ENCODE results near the gene PARVB. TPM values are rescaled to one million over a fixed set of nuclear protein-coding genes. Genes with fewer than 3 reads are reported as not detected.

The PARVB gene
- total RNA-seq, 4 donors from 2014 or later: 10.5 to 25.1 (median 14.6) TPM

GRCh38 chr22:44184006-44184405, 159.9 kb downstream of the PARVB start:
- no peak for DNase-seq (ENCODE audit: low spot score in 2 of 2)
- TF ChIP-seq CTCF (IDR thresholded peaks at IDR 0.05) (no peak), POLR2A (IDR thresholded peaks at IDR 0.05) (no peak)
- no peak overlapping the region for H3K4me3 ChIP-seq (ENCODE audit: low read depth, poor library complexity, severe bottlenecking)
- intact Hi-C loops (cut with DNase I; ENCODE audit: low total_unique reads): no loop called here
- 73% methylated on average over 4 of the region's 4 CpGs for WGBS, 2 donors

GRCh38 chr22:44185237-44186120, 161.4 kb downstream of the PARVB start:
- DNase-seq (ENCODE audit: low spot score in 2 of 2): no peak
- H3K4me3 ChIP-seq (ENCODE audit: low read depth, poor library complexity, severe bottlenecking): no peak overlapping the region
- 79 to 83% methylated on average over 13 of the region's 16 CpGs for WGBS, 2 donors
- TF ChIP-seq POLR2A (IDR thresholded peaks at IDR 0.05): no peak
- TF ChIP-seq CTCF (IDR thresholded peaks at IDR 0.05): no peak
- intact Hi-C loops (cut with DNase I; ENCODE audit: low total_unique reads): no loop called here

DNA sequence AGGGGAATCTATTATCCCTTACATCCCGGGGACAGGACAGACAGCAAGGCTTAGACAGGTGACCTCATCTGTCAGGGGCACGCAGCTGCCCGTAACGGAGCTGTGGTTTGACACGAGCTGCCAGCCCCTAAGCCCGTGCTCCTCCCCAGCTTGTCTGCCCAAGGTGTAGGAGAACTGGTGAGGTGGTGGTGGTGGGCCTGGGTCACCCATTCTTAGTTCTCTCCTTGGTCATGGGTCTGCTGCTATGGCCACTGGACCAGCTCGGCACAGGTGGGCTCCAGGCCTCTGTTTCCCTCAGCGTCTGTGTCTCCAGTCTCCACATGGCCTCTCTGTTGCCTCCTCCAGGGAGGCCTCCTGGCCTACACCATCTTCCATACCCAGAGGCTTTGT, 162.0 kb downstream of the PARVB start:
- no peak overlapping the region for H3K4me3 ChIP-seq (ENCODE audit: low read depth, poor library complexity, severe bottlenecking)
- DNase-seq (ENCODE audit: low spot score in 2 of 2): no peak
- TF ChIP-seq POLR2A (IDR thresholded peaks at IDR 0.05) (no peak), CTCF (IDR thresholded peaks at IDR 0.05) (no peak)
- intact Hi-C loops (cut with DNase I; ENCODE audit: low total_unique reads): no loop called here
- WGBS, 2 donors: 89 to 91% methylated on average over 8 of the region's 8 CpGs

DNA sequence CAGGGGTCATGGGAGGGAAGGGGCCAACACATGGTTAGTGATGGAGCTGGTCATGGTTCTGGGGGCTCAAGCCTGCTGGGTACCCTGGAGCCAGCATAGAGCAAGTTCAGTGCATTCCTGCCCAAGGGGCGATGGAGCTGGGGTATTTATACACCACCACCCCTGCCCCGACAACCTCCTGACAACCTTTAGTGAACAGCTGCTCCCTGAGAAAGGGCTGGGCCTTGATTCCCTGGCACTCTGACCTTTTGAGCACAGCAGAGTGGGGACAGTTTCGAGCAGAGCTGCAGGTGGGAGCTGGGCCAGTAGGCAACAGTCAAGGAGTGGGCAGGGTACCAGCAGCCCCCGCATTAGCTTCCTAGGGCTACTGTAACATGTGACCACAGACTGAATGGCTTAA, 162.6 kb downstream of the PARVB start:
- no peak overlapping the region for H3K4me3 ChIP-seq (ENCODE audit: low read depth, poor library complexity, severe bottlenecking)
- intact Hi-C loops (cut with DNase I; ENCODE audit: low total_unique reads): no loop called here
- 91 to 95% methylated on average over 4 of the region's 4 CpGs for WGBS, 2 donors
- DNase-seq (ENCODE audit: low spot score in 2 of 2): no peak
- no peak for TF ChIP-seq CTCF (IDR thresholded peaks at IDR 0.05)
- TF ChIP-seq POLR2A (IDR thresholded peaks at IDR 0.05): no peak

- DNase-seq (ENCODE audit: low spot score in 2 of 2): no peak
- no peak for TF ChIP-seq POLR2A (IDR thresholded peaks at IDR 0.05)
- 93 to 98% methylated on average over 11 to 12 of the region's 12 CpGs for WGBS, 2 donors
- intact Hi-C loops (cut with DNase I; ENCODE audit: low total_unique reads): no loop called here
- no peak overlapping the region for H3K4me3 ChIP-seq (ENCODE audit: low read depth, poor library complexity, severe bottlenecking)
Measured at GRCh38 chr22:44187652-44188230, 163.6 kb downstream of the PARVB start.

- whole genome bisulfite sequencing, 2 donors: 85 to 94% methylated on average over 8 of the region's 8 CpGs
- intact Hi-C loops (cut with DNase I; ENCODE audit: low total_unique reads): no loop called here
- TF ChIP-seq CTCF (IDR thresholded peaks at IDR 0.05) (no peak), POLR2A (IDR thresholded peaks at IDR 0.05) (no peak)
- H3K4me3 ChIP-seq (ENCODE audit: low read depth, poor library complexity, severe bottlenecking): no peak overlapping the region
- no peak for DNase-seq (ENCODE audit: low spot score in 2 of 2)
Measured at GRCh38 chr22:44188316-44188715, 164.2 kb downstream of the PARVB start.
